ENCODE measurements around the gene ERN1. TPM values are rescaled to one million over a fixed set of nuclear protein-coding genes. Genes with fewer than 3 reads are reported as not detected.
A peak's percentile ranks its signal among the peaks of the same experiment; 100 is the strongest.

ERN1 gene
- total and polyA plus RNA-seq, 2 of the 13 experiments (the other 11 are each of a cell fraction or from before 2014, with no cell fraction given), result 6.0 to 12.7 TPM

DNA sequence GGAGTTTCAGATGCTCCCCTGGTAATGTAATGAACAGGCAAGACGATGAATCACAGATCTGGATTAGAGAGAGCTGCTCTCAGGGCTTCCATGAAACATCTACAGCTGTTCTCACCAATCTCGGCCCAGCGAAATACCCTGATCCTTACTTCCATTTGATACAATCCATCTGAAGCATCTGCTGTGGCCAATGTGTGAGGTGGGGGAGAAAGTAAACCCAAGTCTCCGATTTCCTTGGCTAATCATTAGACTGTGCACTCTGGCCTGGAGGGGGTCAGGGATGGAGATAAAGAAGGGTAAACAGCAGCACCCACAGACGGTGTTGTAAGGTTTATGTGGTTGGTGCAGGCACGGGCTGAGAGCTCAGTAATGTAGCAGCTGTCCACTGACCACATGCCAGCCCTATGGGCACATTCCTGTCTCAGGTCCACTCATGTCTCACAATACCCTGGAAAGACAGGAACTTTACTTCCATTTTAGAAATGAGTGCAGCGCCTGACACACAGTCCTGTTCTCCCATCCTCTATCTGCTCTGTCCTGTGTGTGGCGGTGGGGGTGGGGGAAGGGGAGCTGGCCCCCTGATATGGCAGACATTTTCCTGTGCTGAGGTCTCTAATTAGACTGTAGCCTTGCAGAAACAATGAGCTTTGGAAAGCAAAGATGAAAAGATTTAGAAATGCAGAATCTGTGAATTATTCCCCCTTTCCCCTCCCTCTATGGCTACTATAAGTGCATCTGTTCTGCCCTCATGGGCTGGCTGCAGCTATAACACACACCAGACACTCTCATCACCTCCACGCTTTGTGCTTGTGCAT, 48.3 kb upstream of the ERN1 start (continued):
- TF ChIP-seq, protein P1, sequence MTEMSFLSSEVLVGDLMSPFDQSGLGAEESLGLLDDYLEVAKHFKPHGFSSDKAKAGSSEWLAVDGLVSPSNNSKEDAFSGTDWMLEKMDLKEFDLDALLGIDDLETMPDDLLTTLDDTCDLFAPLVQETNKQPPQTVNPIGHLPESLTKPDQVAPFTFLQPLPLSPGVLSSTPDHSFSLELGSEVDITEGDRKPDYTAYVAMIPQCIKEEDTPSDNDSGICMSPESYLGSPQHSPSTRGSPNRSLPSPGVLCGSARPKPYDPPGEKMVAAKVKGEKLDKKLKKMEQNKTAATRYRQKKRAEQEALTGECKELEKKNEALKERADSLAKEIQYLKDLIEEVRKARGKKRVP (CRISPR knock-in tag; IDR thresholded peaks at IDR 0.05), result no peak
- TF ChIP-seq, protein P2, sequence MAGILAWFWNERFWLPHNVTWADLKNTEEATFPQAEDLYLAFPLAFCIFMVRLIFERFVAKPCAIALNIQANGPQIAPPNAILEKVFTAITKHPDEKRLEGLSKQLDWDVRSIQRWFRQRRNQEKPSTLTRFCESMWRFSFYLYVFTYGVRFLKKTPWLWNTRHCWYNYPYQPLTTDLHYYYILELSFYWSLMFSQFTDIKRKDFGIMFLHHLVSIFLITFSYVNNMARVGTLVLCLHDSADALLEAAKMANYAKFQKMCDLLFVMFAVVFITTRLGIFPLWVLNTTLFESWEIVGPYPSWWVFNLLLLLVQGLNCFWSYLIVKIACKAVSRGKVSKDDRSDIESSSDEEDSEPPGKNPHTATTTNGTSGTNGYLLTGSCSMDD (CRISPR knock-in tag; IDR thresholded peaks at IDR 0.05), result no peak
- TF ChIP-seq ATF7-NPFF (CRISPR knock-in tag; IDR thresholded peaks at IDR 0.05; ENCODE audit: low read depth), result no peak
- no peak for TF ChIP-seq ZFYVE20 (CRISPR knock-in tag; IDR thresholded peaks at IDR 0.05; ENCODE audit: borderline replicate concordance, low read depth)
- no peak for TF ChIP-seq ATM (IDR thresholded peaks at IDR 0.05; ENCODE audit: borderline replicate concordance)
- TF ChIP-seq, protein P3, sequence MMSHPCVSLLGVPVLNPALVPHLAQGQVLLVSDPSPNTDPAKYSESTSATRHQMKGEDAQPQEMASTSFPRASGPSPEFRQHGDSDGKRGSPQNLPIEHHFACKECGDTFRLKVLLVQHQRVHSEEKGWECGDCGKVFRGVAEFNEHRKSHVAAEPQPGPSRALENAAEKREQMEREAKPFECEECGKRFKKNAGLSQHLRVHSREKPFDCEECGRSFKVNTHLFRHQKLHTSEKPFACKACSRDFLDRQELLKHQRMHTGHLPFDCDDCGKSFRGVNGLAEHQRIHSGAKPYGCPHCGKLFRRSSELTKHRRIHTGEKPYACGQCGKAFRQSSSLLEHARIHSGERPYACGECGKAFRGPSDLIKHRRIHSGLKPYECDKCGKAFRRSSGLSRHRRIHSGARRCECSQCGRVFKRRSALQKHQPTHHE (CRISPR knock-in tag; IDR thresholded peaks at IDR 0.05; ENCODE audit: borderline replicate concordance), result no peak
- TF ChIP-seq SMARCE1 (IDR thresholded peaks at IDR 0.05; ENCODE audit: borderline replicate concordance), result no peak
- TF ChIP-seq TAF15 (IDR thresholded peaks at IDR 0.05; ENCODE audit: low read depth, low read length, poor library complexity, severe bottlenecking), result no peak
- TF ChIP-seq, protein P4, sequence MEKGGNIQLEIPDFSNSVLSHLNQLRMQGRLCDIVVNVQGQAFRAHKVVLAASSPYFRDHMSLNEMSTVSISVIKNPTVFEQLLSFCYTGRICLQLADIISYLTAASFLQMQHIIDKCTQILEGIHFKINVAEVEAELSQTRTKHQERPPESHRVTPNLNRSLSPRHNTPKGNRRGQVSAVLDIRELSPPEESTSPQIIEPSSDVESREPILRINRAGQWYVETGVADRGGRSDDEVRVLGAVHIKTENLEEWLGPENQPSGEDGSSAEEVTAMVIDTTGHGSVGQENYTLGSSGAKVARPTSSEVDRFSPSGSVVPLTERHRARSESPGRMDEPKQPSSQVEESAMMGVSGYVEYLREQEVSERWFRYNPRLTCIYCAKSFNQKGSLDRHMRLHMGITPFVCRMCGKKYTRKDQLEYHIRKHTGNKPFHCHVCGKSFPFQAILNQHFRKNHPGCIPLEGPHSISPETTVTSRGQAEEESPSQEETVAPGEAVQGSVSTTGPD (CRISPR knock-in tag; IDR thresholded peaks at IDR 0.05), result peak; percentile 47; the same call in 1 of the 2 replicates
- TF ChIP-seq PHF20 (CRISPR knock-in tag; IDR thresholded peaks at IDR 0.05), result no peak
- no peak; the same call in 1 of the 2 replicates for TF ChIP-seq SMC3 (IDR thresholded peaks at IDR 0.05; ENCODE audit: low read length)
- TF ChIP-seq, protein P5, sequence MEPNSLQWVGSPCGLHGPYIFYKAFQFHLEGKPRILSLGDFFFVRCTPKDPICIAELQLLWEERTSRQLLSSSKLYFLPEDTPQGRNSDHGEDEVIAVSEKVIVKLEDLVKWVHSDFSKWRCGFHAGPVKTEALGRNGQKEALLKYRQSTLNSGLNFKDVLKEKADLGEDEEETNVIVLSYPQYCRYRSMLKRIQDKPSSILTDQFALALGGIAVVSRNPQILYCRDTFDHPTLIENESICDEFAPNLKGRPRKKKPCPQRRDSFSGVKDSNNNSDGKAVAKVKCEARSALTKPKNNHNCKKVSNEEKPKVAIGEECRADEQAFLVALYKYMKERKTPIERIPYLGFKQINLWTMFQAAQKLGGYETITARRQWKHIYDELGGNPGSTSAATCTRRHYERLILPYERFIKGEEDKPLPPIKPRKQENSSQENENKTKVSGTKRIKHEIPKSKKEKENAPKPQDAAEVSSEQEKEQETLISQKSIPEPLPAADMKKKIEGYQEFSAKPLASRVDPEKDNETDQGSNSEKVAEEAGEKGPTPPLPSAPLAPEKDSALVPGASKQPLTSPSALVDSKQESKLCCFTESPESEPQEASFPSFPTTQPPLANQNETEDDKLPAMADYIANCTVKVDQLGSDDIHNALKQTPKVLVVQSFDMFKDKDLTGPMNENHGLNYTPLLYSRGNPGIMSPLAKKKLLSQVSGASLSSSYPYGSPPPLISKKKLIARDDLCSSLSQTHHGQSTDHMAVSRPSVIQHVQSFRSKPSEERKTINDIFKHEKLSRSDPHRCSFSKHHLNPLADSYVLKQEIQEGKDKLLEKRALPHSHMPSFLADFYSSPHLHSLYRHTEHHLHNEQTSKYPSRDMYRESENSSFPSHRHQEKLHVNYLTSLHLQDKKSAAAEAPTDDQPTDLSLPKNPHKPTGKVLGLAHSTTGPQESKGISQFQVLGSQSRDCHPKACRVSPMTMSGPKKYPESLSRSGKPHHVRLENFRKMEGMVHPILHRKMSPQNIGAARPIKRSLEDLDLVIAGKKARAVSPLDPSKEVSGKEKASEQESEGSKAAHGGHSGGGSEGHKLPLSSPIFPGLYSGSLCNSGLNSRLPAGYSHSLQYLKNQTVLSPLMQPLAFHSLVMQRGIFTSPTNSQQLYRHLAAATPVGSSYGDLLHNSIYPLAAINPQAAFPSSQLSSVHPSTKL (CRISPR knock-in tag; IDR thresholded peaks at IDR 0.05), result peak; percentile 92
- TF ChIP-seq, protein P6, sequence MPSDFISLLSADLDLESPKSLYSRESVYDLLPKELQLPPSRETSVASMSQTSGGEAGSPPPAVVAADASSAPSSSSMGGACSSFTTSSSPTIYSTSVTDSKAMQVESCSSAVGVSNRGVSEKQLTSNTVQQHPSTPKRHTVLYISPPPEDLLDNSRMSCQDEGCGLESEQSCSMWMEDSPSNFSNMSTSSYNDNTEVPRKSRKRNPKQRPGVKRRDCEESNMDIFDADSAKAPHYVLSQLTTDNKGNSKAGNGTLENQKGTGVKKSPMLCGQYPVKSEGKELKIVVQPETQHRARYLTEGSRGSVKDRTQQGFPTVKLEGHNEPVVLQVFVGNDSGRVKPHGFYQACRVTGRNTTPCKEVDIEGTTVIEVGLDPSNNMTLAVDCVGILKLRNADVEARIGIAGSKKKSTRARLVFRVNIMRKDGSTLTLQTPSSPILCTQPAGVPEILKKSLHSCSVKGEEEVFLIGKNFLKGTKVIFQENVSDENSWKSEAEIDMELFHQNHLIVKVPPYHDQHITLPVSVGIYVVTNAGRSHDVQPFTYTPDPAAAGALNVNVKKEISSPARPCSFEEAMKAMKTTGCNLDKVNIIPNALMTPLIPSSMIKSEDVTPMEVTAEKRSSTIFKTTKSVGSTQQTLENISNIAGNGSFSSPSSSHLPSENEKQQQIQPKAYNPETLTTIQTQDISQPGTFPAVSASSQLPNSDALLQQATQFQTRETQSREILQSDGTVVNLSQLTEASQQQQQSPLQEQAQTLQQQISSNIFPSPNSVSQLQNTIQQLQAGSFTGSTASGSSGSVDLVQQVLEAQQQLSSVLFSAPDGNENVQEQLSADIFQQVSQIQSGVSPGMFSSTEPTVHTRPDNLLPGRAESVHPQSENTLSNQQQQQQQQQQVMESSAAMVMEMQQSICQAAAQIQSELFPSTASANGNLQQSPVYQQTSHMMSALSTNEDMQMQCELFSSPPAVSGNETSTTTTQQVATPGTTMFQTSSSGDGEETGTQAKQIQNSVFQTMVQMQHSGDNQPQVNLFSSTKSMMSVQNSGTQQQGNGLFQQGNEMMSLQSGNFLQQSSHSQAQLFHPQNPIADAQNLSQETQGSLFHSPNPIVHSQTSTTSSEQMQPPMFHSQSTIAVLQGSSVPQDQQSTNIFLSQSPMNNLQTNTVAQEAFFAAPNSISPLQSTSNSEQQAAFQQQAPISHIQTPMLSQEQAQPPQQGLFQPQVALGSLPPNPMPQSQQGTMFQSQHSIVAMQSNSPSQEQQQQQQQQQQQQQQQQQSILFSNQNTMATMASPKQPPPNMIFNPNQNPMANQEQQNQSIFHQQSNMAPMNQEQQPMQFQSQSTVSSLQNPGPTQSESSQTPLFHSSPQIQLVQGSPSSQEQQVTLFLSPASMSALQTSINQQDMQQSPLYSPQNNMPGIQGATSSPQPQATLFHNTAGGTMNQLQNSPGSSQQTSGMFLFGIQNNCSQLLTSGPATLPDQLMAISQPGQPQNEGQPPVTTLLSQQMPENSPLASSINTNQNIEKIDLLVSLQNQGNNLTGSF (CRISPR knock-in tag; IDR thresholded peaks at IDR 0.05), result no peak; the same call in 1 of the 2 replicates

Data from HepG2 (cell line).